DND-41 (cell line): ENCODE data around the gene SRGAP2C.
"Not testable (repeated sequence)": the region's sequence is repeated elsewhere in the genome, so short reads cannot be mapped to it uniquely, and the experiment has no call there.

Source experiments
- EZH2 ChIP-seq: IDR thresholded peaks from 3 replicates; pipeline ENCODE4 v1.6.1; 2012; ENCODE audit warnings: borderline replicate concordance, low read depth, mild to moderate bottlenecking, moderate library complexity, low read length, inconsistent platforms; ENCODE audit not compliant: severe bottlenecking
- TF ChIP-seq, protein P1 (sequence below): IDR thresholded peaks from 2 replicates; pipeline ENCODE4 v1.5.1; 2012; ENCODE audit warnings: borderline replicate concordance, low read length, moderate library complexity, mild to moderate bottlenecking; ENCODE audit not compliant: poor library complexity, severe bottlenecking; ENCODE audit errors: extremely low read depth

DNA sequence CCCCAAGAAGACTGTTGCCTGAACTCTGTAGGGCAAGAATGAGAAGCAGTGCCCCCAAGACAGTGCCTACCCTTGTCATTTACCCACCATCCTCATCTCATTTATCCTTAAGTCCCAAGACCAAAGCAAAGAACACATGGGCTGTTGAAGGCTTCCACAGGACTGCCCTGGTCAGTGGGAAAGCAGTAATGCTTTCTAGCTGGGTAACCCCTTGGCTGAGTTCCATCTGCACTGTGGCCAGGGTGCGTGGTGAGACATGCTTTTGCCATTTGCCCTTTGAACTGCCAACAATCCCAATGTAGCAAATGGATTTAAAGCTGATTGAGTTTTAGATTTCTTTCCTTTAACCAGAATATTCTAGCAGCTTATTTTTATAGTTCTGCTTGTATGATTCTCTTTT, 163.3 kb downstream of the SRGAP2C start:
- TF ChIP-seq, protein P1, sequence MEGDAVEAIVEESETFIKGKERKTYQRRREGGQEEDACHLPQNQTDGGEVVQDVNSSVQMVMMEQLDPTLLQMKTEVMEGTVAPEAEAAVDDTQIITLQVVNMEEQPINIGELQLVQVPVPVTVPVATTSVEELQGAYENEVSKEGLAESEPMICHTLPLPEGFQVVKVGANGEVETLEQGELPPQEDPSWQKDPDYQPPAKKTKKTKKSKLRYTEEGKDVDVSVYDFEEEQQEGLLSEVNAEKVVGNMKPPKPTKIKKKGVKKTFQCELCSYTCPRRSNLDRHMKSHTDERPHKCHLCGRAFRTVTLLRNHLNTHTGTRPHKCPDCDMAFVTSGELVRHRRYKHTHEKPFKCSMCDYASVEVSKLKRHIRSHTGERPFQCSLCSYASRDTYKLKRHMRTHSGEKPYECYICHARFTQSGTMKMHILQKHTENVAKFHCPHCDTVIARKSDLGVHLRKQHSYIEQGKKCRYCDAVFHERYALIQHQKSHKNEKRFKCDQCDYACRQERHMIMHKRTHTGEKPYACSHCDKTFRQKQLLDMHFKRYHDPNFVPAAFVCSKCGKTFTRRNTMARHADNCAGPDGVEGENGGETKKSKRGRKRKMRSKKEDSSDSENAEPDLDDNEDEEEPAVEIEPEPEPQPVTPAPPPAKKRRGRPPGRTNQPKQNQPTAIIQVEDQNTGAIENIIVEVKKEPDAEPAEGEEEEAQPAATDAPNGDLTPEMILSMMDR: not testable (repeated sequence)
- TF ChIP-seq EZH2: not testable (repeated sequence)
